GM20000 (cell line): ENCODE measurements around the gene SPR.

Experiments
- DNase-seq: peaks from one replicate; pipeline ENCODE4 v3.0.0; 2012; ENCODE audit warnings: low spot score
- CTCF ChIP-seq: IDR thresholded peaks from 2 replicates; pipeline ENCODE4 v1.5.1; 2012; ENCODE audit warnings: mild to moderate bottlenecking, control low read depth; ENCODE audit errors: extremely low read depth, missing control alignments

The SPR gene

GRCh38 chr2:72887032-72887739, at the start of gene SPR:
Gene SPR (plus strand): TSS chr2:72887408. CDS start chr2:72887433, 25 bp downstream.
- peak; percentile 82 for DNase-seq
- TF ChIP-seq CTCF, result no peak

- no peak for DNase-seq
- no peak for TF ChIP-seq CTCF
Observed at GRCh38 chr2:72840066-72840465, 47.1 kb upstream of the SPR start.

- no peak for DNase-seq
- TF ChIP-seq CTCF, result no peak
Observed at GRCh38 chr2:72841462-72842125, 45.6 kb upstream of the SPR start.

- DNase-seq, result no peak
- TF ChIP-seq CTCF, result no peak
Observed at GRCh38 chr2:72843301-72843700, 43.9 kb upstream of the SPR start.

- DNase-seq, result no peak
- no peak for TF ChIP-seq CTCF
Observed at GRCh38 chr2:72846171-72847095, 40.8 kb upstream of the SPR start.

GRCh38 chr2:72847534-72848315, 39.5 kb upstream of the SPR start:
- DNase-seq, result no peak
- TF ChIP-seq CTCF, result no peak
